Endothelial cell of umbilical vein (primary cell): ENCODE measurements around the gene LRCH1. TPM values are rescaled to one million over a fixed set of nuclear protein-coding genes. Genes with fewer than 3 reads are reported as not detected.

ENCODE experiments used
- BruUV-seq: library from RNA; stranded (reverse); fragments of 400-500 nt; replicated peaks from 2 replicates; lab custom pipeline; 2021; lab: Mats Ljungman, UMichigan
- CTCF ChIA-PET: fragments of 300-600, 350-600 bp; sonication (Branson Sonifier 250); formaldehyde crosslinking; loops from one replicate; lab custom pipeline; 2021; ENCODE audit warnings: antibody characterized with exemption, inconsistent platforms; lab: Charles Lee
- POLR2A ChIA-PET: fragments of 300-600, 350-600 bp; sonication (Branson Sonifier 250); formaldehyde crosslinking; loops from one replicate; lab custom pipeline; 2021; ENCODE audit warnings: antibody characterized with exemption, inconsistent platforms; lab: Charles Lee
- DNase-seq: peaks from one replicate; pipeline ENCODE4 v3.0.0-alpha.2; 2011; ENCODE audit warnings: low read depth, low spot score
- FAIRE-seq: peaks from 2 replicates; lab custom pipeline; 2011; peaks lifted over from hg19 to GRCh38; lab: Jason Lieb, UNC
- H2AFZ ChIP-seq: 2 replicates; pipeline ENCODE4 v1.6.0; 2012; ENCODE audit warnings: low read depth, low read length, control low read depth, inconsistent platforms
- H3K27ac ChIP-seq: 2 replicates; pipeline ENCODE4 v1.5.1; 2011; ENCODE audit warnings: low read depth, mild to moderate bottlenecking, control low read depth, low read length, moderate library complexity; ENCODE audit not compliant: insufficient read depth
- H3K27me3 ChIP-seq, 2 experiments: 2 replicates each; pipeline versions ENCODE4 v1.6.0 to v1.6.1; 2011; ENCODE audit warnings: low read length in 2 of 2, mixed read lengths in 1 of 2; ENCODE audit not compliant: control insufficient read depth in 2 of 2, insufficient read depth in 2 of 2
- H3K36me3 ChIP-seq, 2 experiments: 2 replicates in 1 of 2; 3 replicates in 1 of 2; pipeline ENCODE4 v1.5.1; 2011; ENCODE audit warnings: low read length in 2 of 2, mild to moderate bottlenecking in 1 of 2, moderate library complexity in 1 of 2; ENCODE audit not compliant: control insufficient read depth in 2 of 2, insufficient read depth in 2 of 2; ENCODE audit errors: extremely low read depth in 1 of 2
- H3K4me1 ChIP-seq: 3 replicates; pipeline ENCODE4 v1.5.1; 2011; ENCODE audit warnings: mild to moderate bottlenecking, low read length; ENCODE audit not compliant: control insufficient read depth, insufficient read depth; ENCODE audit errors: extremely low read depth
- H3K4me2 ChIP-seq: 2 replicates; pipeline ENCODE4 v1.6.1; 2011; ENCODE audit warnings: low read length, control low read depth, mixed read lengths; ENCODE audit not compliant: insufficient read depth
- H3K4me3 ChIP-seq, 3 experiments: fragments of 200-600 bp in 1 of 3; sonication (generic), shearing (Covaris generic) in 1 of 3; replicated peaks in 1 of 3; 2 replicates each; pipeline ENCODE4 v1.5.1; 2011 to 2016; ENCODE audit warnings: control low read depth in 3 of 3, low read length in 3 of 3, mild to moderate bottlenecking in 2 of 3, inconsistent platforms in 1 of 3, low read depth in 1 of 3, moderate library complexity in 1 of 3; ENCODE audit not compliant: insufficient read depth in 1 of 3
- H3K79me2 ChIP-seq: 2 replicates; pipeline ENCODE4 v1.6.0; 2012; ENCODE audit warnings: low read length, inconsistent platforms; ENCODE audit not compliant: control insufficient read depth, insufficient read depth
- H3K9ac ChIP-seq: replicated peaks from 2 replicates; pipeline ENCODE3; 2011; ENCODE audit warnings: low read length, control low read depth; ENCODE audit not compliant: insufficient read depth; ENCODE audit errors: extremely low read depth
- H3K9me1 ChIP-seq: replicated peaks from 3 replicates; pipeline ENCODE4 v1.6.0; 2011; ENCODE audit warnings: mild to moderate bottlenecking, low read length; ENCODE audit not compliant: control insufficient read depth, insufficient read depth; ENCODE audit errors: extremely low read depth
- H3K9me3 ChIP-seq: replicated peaks from 2 replicates; pipeline ENCODE4 v1.5.1; 2012; ENCODE audit warnings: low read length, inconsistent platforms; ENCODE audit not compliant: control insufficient read depth, insufficient read depth
- H4K20me1 ChIP-seq: replicated peaks from 2 replicates; pipeline ENCODE3; 2011; ENCODE audit warnings: mild to moderate bottlenecking, low read length; ENCODE audit not compliant: control insufficient read depth, insufficient read depth; ENCODE audit errors: extremely low read depth
- EZH2 ChIP-seq: IDR thresholded peaks from 2 replicates; pipeline ENCODE4 v1.6.1; 2012; ENCODE audit warnings: borderline replicate concordance, low read depth, mild to moderate bottlenecking, moderate library complexity, low read length, inconsistent platforms; ENCODE audit not compliant: severe bottlenecking
- FOS ChIP-seq: IDR thresholded peaks from 2 replicates; pipeline ENCODE4 v1.6.1; 2011; ENCODE audit warnings: mild to moderate bottlenecking, low read length, moderate library complexity, borderline replicate concordance; ENCODE audit not compliant: insufficient read depth
- GATA2 ChIP-seq: IDR thresholded peaks from 2 replicates; pipeline ENCODE4 v1.7.0; 2011; ENCODE audit warnings: low read depth, mild to moderate bottlenecking, moderate library complexity, mixed read lengths, low read length; ENCODE audit not compliant: insufficient read length, insufficient read depth
- MYC ChIP-seq: IDR thresholded peaks from one replicate; pipeline ENCODE4 v1.6.1; 2011; ENCODE audit warnings: mild to moderate bottlenecking, low read depth, low read length
- POLR2A ChIP-seq: IDR thresholded peaks from 2 replicates; pipeline ENCODE4 v1.6.1; 2012; ENCODE audit warnings: low read depth, mild to moderate bottlenecking, control low read depth, low read length
- POLR2AphosphoS5 ChIP-seq: IDR thresholded peaks from 2 replicates; pipeline ENCODE4 v1.6.1; 2012; ENCODE audit warnings: low read depth, mild to moderate bottlenecking, control low read depth, low read length, moderate library complexity; ENCODE audit not compliant: insufficient read depth
- dilution Hi-C: fragments of 300-500 bp; cut with MboI; formaldehyde crosslinking; loops from one replicate; pipeline ENCODE4 v1.15.0; 2019; ENCODE audit warnings: low sequenced_read_pairs; ENCODE audit not compliant: extremely low pct_ligation_motif_present
- intact Hi-C: fragments of 100-400 bp; cut with micrococcal nuclease; formaldehyde crosslinking; loops from one replicate; pipeline ENCODE4 v1.10.0; 2022
- polyA plus RNA-seq, 4 experiments: library from polyadenylated mRNA; depleted of rRNA in 3 of 4; stranded (reverse) in 3 of 4; unstranded in 1 of 4; fragments of >200 nt; gene quantifications; 2 replicates each; pipeline versions ENCODE4 v1.2.1 to v1.2.3, GENCODE V29; 2011 to 2012; ENCODE audit warnings: missing spikeins in 1 of 4
- total RNA-seq: library from RNA; stranded (reverse); gene quantifications from 2 replicates; pipeline ENCODE4 v1.2.3, GENCODE V29; 2021
- TF ChIP-seq, protein P1 (sequence below): IDR thresholded peaks from 2 replicates; pipeline ENCODE4 v1.6.1; 2011; ENCODE audit not compliant: insufficient read depth, insufficient read length

LRCH1 gene
- total and polyA plus RNA-seq, 2 donors (not counting 3 experiments of a cell fraction or from before 2014, with no cell fraction given), result 5.4 to 16.5 TPM

DNA sequence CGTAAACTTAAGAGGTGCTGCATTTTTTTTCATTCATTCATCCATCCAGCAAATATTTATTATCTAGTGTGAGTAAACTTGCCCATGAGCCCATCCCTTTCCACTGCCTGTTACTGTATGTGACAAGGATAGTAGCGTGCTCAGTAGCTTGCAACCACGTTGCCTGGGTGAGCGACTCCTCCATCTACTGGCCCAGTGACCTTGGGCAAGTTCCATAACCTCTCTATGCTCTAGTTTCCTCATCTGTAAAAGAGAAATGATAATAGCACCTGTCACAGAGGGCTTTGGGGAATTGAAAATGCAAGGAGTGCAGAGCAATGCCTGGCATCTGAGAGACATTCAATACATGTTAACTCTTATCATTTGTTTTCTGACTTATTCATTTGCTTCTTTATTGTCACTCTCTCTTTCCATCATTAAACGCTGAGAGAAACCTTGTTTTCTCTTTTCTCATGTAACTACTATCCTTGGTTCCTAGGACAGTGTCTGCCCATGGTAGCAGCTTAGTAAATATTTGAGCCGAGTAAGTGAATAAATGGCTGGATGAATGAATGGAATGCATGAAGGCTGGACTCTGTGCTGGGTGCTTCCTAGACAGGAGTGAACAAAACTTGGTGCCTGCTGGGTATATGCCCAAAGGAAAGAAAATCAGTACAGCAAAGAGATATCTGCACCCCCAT is 19.9 kb downstream of the LRCH1 start:
- H3K36me3 ChIP-seq, result no peaks in the 10 kb centered on the region
- H3K27ac ChIP-seq, result no peak overlapping the region
- no peak for DNase-seq
- H3K4me2 ChIP-seq, result no peak overlapping the region
- ChIA-PET POLR2A (no interaction called here), CTCF (interaction anchor here (0.7 to 1.5 kb wide), 3 partner anchors 11 to 48 kb away, joined by 3 to 4 read pairs (median 4); no protein-coding TSS in a partner anchor)
- peaks cover 3% of the 10 kb centered on the region for H4K20me1 ChIP-seq
- H2AFZ ChIP-seq, result no peak overlapping the region
- no peaks in the 10 kb centered on the region for H3K27me3 ChIP-seq
- intact Hi-C loops (no loop called here), dilution Hi-C loops (no loop called here)
- TF ChIP-seq EZH2 (no peak), POLR2AphosphoS5 (no peak), GATA2 (no peak)
- H3K4me1 ChIP-seq, result no peaks in the 10 kb centered on the region
- H3K9me3 ChIP-seq, result no peaks in the 10 kb centered on the region
- no peaks in the 10 kb centered on the region for H3K9me1 ChIP-seq
- FAIRE-seq, result no peak
- BruUV-seq, result no TSS peak
- no peak overlapping the region for H3K9ac ChIP-seq
- H3K4me3 ChIP-seq, result no peak overlapping the region
- H3K79me2 ChIP-seq, result peaks cover 41% of the 10 kb centered on the region

DNA sequence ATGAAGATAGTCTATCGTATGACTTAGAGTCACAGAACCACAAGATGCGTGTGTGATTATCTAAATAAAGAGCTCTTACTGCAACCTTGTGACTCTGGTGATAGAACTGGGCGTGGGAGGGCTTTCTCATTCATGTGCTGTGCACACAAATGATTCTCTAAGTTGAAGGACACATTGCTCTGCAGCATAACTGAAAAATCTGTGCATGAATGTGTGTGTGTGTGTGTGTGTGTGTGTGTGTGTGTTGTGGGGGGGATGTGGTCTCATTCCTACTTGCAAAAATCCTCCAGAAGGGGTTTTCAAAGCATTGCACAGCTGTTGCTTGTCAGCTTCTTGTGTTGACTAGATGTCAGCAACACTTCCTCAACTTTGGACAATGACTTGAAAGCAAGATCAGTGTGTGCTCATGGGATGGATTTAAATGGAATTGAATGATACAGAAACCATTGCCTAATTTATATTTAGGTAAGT is 22.4 kb downstream of the LRCH1 start:
- no peaks in the 10 kb centered on the region for H3K9me3 ChIP-seq
- CTCF ChIA-PET, result interaction anchor here (1.2 to 1.5 kb wide), 3 partner anchors 9 to 146 kb away, joined by 3 to 5 read pairs (median 3); no protein-coding TSS in a partner anchor
- intact Hi-C loops (no loop called here), dilution Hi-C loops (no loop called here)
- H4K20me1 ChIP-seq, result peaks cover 3% of the 10 kb centered on the region
- FAIRE-seq, result no peak
- no peaks in the 10 kb centered on the region for H3K36me3 ChIP-seq
- H3K4me3 ChIP-seq, result no peak overlapping the region
- TF ChIP-seq EZH2 (no peak), POLR2AphosphoS5 (no peak), FOS (no peak), POLR2A (no peak), MYC (no peak)
- TF ChIP-seq, protein P1, sequence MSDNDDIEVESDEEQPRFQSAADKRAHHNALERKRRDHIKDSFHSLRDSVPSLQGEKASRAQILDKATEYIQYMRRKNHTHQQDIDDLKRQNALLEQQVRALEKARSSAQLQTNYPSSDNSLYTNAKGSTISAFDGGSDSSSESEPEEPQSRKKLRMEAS, result no peak
- BruUV-seq, result no TSS peak
- no peaks in the 10 kb centered on the region for H3K27me3 ChIP-seq
- H3K9me1 ChIP-seq, result no peaks in the 10 kb centered on the region
- no peaks in the 10 kb centered on the region for H3K4me1 ChIP-seq
- H3K9ac ChIP-seq, result no peak overlapping the region
- no peak overlapping the region for H3K4me2 ChIP-seq
- no peak overlapping the region for H3K27ac ChIP-seq
- no peak overlapping the region for H2AFZ ChIP-seq
- H3K79me2 ChIP-seq, result peaks cover 24% of the 10 kb centered on the region
- DNase-seq, result no peak
- POLR2A ChIA-PET, result no interaction called here
